ENCODE results near the gene ISCA2. TPM values are rescaled to one million over a fixed set of nuclear protein-coding genes. Genes with fewer than 3 reads are reported as not detected.
A peak's percentile ranks its signal among the peaks of the same experiment; 100 is the strongest.

ISCA2 gene
- total RNA-seq, 2 donors from 2014 or later = 40.5 to 58.1 TPM

GRCh38 chr14:74469548-74470518, 23.7 kb upstream of the ISCA2 start:
- DNase-seq = peak; percentile 9
- Mint-ChIP-seq H3K4me1 (peaks cover 34% of the 10 kb centered on the region), H3K36me3 (ENCODE audit: low read depth) (peaks cover 33% of the 10 kb centered on the region), H3K9me3 (no peaks in the 10 kb centered on the region), H3K27ac (peak overlapping the region; percentile 64), H3K4me3 (no peak overlapping the region), H3K27me3 (ENCODE audit: insufficient read depth) (no peaks in the 10 kb centered on the region)
- no peaks in the 10 kb centered on the region for H3K27me3 ChIP-seq (ENCODE audit: control insufficient read depth, insufficient read depth, low read length, poor library complexity, severe bottlenecking)
- no peak overlapping the region for H3K4me3 ChIP-seq (ENCODE audit: low read length)
- no peaks in the 10 kb centered on the region for H3K9me3 ChIP-seq (ENCODE audit: control insufficient read depth, low read length)
- WGBS, 2 experiments (ENCODE audit: insufficient coverage in 1 of 2, insufficient read length in 1 of 2) = 92 to 93% methylated on average over 4 to 7 of the region's 7 CpGs
- no peak overlapping the region for H3K9ac ChIP-seq (ENCODE audit: extremely low read depth, low read length, poor library complexity, severe bottlenecking)
- peaks cover 5% of the 10 kb centered on the region for H3K4me1 ChIP-seq (ENCODE audit: control insufficient read depth, insufficient read depth, low read length)
- TF ChIP-seq CTCF (conservative IDR thresholded peaks at IDR 0.05) = no peak
- no peak overlapping the region for H3K27ac ChIP-seq (ENCODE audit: low read depth, low read length)
- peaks cover 31% of the 10 kb centered on the region for H3K36me3 ChIP-seq (ENCODE audit: control insufficient read depth, insufficient read depth, low read length)

- peak; percentile 13 for DNase-seq
- peaks cover 58% of the 10 kb centered on the region for H3K36me3 ChIP-seq (ENCODE audit: control insufficient read depth, insufficient read depth, low read length)
- Mint-ChIP-seq H3K27me3 (ENCODE audit: insufficient read depth) (no peaks in the 10 kb centered on the region), H3K9me3 (no peaks in the 10 kb centered on the region), H3K27ac (no peak overlapping the region), H3K4me1 (peaks cover 40% of the 10 kb centered on the region), H3K36me3 (ENCODE audit: low read depth) (peaks cover 55% of the 10 kb centered on the region), H3K4me3 (no peak overlapping the region)
- no peak for TF ChIP-seq CTCF (conservative IDR thresholded peaks at IDR 0.05)
- no peaks in the 10 kb centered on the region for H3K27me3 ChIP-seq (ENCODE audit: control insufficient read depth, insufficient read depth, low read length, poor library complexity, severe bottlenecking)
- H3K9ac ChIP-seq (ENCODE audit: extremely low read depth, low read length, poor library complexity, severe bottlenecking) = no peak overlapping the region
- no peaks in the 10 kb centered on the region for H3K9me3 ChIP-seq (ENCODE audit: control insufficient read depth, low read length)
- 93% methylated on average over 2 of the region's 2 CpGs; no CpG with 5 or more reads in 1 of the 2 experiments for WGBS, 2 experiments (ENCODE audit: insufficient coverage in 1 of 2, insufficient read length in 1 of 2)
- H3K4me1 ChIP-seq (ENCODE audit: control insufficient read depth, insufficient read depth, low read length) = peaks cover 5% of the 10 kb centered on the region
- H3K27ac ChIP-seq (ENCODE audit: low read depth, low read length) = no peak overlapping the region
- H3K4me3 ChIP-seq (ENCODE audit: low read length) = no peak overlapping the region
Observed at GRCh38 chr14:74472601-74473000, 21.0 kb upstream of the ISCA2 start.

- no peak overlapping the region for H3K9ac ChIP-seq (ENCODE audit: extremely low read depth, low read length, poor library complexity, severe bottlenecking)
- TF ChIP-seq CTCF (conservative IDR thresholded peaks at IDR 0.05) = no peak
- no peak overlapping the region for H3K4me3 ChIP-seq (ENCODE audit: low read length)
- Mint-ChIP-seq H3K4me3 (no peak overlapping the region), H3K27ac (no peak overlapping the region), H3K9me3 (no peaks in the 10 kb centered on the region), H3K27me3 (ENCODE audit: insufficient read depth) (no peaks in the 10 kb centered on the region), H3K4me1 (peaks cover 48% of the 10 kb centered on the region), H3K36me3 (ENCODE audit: low read depth) (peaks cover 59% of the 10 kb centered on the region)
- 100% methylated on average over 2 of the region's 2 CpGs for WGBS, 2 experiments (ENCODE audit: insufficient coverage in 1 of 2, insufficient read length in 1 of 2)
- peaks cover 8% of the 10 kb centered on the region for H3K4me1 ChIP-seq (ENCODE audit: control insufficient read depth, insufficient read depth, low read length)
- peaks cover 74% of the 10 kb centered on the region for H3K36me3 ChIP-seq (ENCODE audit: control insufficient read depth, insufficient read depth, low read length)
- H3K27me3 ChIP-seq (ENCODE audit: control insufficient read depth, insufficient read depth, low read length, poor library complexity, severe bottlenecking) = no peaks in the 10 kb centered on the region
- no peak overlapping the region for H3K27ac ChIP-seq (ENCODE audit: low read depth, low read length)
- DNase-seq = no peak
- no peaks in the 10 kb centered on the region for H3K9me3 ChIP-seq (ENCODE audit: control insufficient read depth, low read length)
Observed at GRCh38 chr14:74474376-74474775, 19.2 kb upstream of the ISCA2 start.

Measured in endodermal cell (in vitro differentiated cells).